Endodermal cell (in vitro differentiated cells): Measurements from ENCODE around the gene CALHM1. TPM values are rescaled to one million over a fixed set of nuclear protein-coding genes. Genes with fewer than 3 reads are reported as not detected.

Experiments used
- DNase-seq: peaks from one replicate; pipeline ENCODE4 v3.0.0-alpha.2; 2017
- H3K27ac ChIP-seq: 2 replicates; pipeline ENCODE4 v1.5.1; 2013; ENCODE audit warnings: mild to moderate bottlenecking, low read depth, low read length, moderate library complexity
- H3K27me3 ChIP-seq: 2 replicates; pipeline ENCODE4 v1.6.1; 2013; ENCODE audit warnings: mild to moderate bottlenecking, low read length, moderate library complexity; ENCODE audit not compliant: insufficient read depth, control insufficient read depth, poor library complexity, severe bottlenecking
- H3K36me3 ChIP-seq: 2 replicates; pipeline ENCODE4 v1.7.0; 2013; ENCODE audit warnings: mild to moderate bottlenecking, low read length, moderate library complexity; ENCODE audit not compliant: control insufficient read depth, insufficient read depth
- H3K4me1 ChIP-seq: one replicate; pipeline ENCODE4 v1.7.0; 2013; ENCODE audit warnings: low read length; ENCODE audit not compliant: control insufficient read depth, insufficient read depth
- H3K4me3 ChIP-seq: 2 replicates; pipeline ENCODE4 v1.5.1; 2013; ENCODE audit warnings: mild to moderate bottlenecking, low read length, moderate library complexity
- H3K9ac ChIP-seq: 2 replicates; pipeline ENCODE4 v1.6.1; 2013; ENCODE audit warnings: mild to moderate bottlenecking, low read length, moderate library complexity; ENCODE audit not compliant: poor library complexity, severe bottlenecking; ENCODE audit errors: extremely low read depth
- H3K9me3 ChIP-seq: 2 replicates; pipeline ENCODE4 v1.6.1; 2013; ENCODE audit warnings: mild to moderate bottlenecking, low read length, moderate library complexity; ENCODE audit not compliant: control insufficient read depth
- H3K27ac Mint-ChIP-seq: 2 replicates; pipeline ENCODE4 v1.8.0; 2020; ENCODE audit warnings: mixed read lengths
- H3K27me3 Mint-ChIP-seq: 2 replicates; pipeline ENCODE4 v1.8.0; 2021; ENCODE audit warnings: mild to moderate bottlenecking, mixed read lengths; ENCODE audit not compliant: insufficient read depth
- H3K36me3 Mint-ChIP-seq: 2 replicates; pipeline ENCODE4 v1.8.0; 2020; ENCODE audit warnings: low read depth, mixed read lengths
- H3K4me1 Mint-ChIP-seq: 2 replicates; pipeline ENCODE4 v1.8.0; 2020; ENCODE audit warnings: mixed read lengths
- H3K4me3 Mint-ChIP-seq: 2 replicates; pipeline ENCODE4 v1.8.0; 2020; ENCODE audit warnings: mild to moderate bottlenecking, moderate library complexity, mixed read lengths
- H3K9me3 Mint-ChIP-seq: 2 replicates; pipeline ENCODE4 v1.8.0; 2020; ENCODE audit warnings: mild to moderate bottlenecking, mixed read lengths
- CTCF ChIP-seq: fragments of 200-600 bp; sonication (generic); conservative IDR thresholded peaks from 2 replicates; pipeline ENCODE4 v1.5.0; 2021; ENCODE audit warnings: antibody characterized with exemption, mild to moderate bottlenecking
- WGBS, 2 experiments: methylation state at CpG; one replicate each; pipeline versions ENCODE4 v1.1.5 to v1.1.7; 2013; ENCODE audit warnings: missing lambda C conversion rate in 2 of 2, mixed read lengths in 1 of 2; ENCODE audit not compliant: insufficient coverage in 1 of 2, insufficient read length in 1 of 2; 5-methylcytosine and 5-hydroxymethylcytosine counted together
- total RNA-seq, 2 donors: library from RNA; stranded (reverse); fragmentation: NEBNext Ultra II Directional in 1 of 2; extraction: Animal tissue kit (Norgen Biotek cat#: 25700) in 1 of 2; gene quantifications; 2 replicates in 1 of 2; 3 replicates in 1 of 2; pipeline ENCODE4 v1.2.1, GENCODE V29; 2021

CALHM1 gene
- total RNA-seq, 2 donors from 2014 or later, result not detected

GRCh38 chr10:103499881-103500280 lies 41.2 kb upstream of the CALHM1 start:
- Mint-ChIP-seq H3K9me3 (no peaks in the 10 kb centered on the region), H3K36me3 (no peaks in the 10 kb centered on the region), H3K27ac (no peak overlapping the region), H3K4me3 (no peak overlapping the region), H3K27me3 (peaks cover 41% of the 10 kb centered on the region), H3K4me1 (peaks cover 15% of the 10 kb centered on the region)
- H3K9ac ChIP-seq, result no peak overlapping the region
- no peak overlapping the region for H3K27ac ChIP-seq
- DNase-seq, result peak; percentile 68
- H3K36me3 ChIP-seq, result no peaks in the 10 kb centered on the region
- no peak overlapping the region for H3K4me3 ChIP-seq
- H3K9me3 ChIP-seq, result no peaks in the 10 kb centered on the region
- WGBS, 2 experiments, result 70 to 86% methylated on average over 2 to 6 of the region's 7 CpGs
- TF ChIP-seq CTCF, result no peak
- H3K4me1 ChIP-seq, result no peaks in the 10 kb centered on the region
- H3K27me3 ChIP-seq, result peaks cover 31% of the 10 kb centered on the region

GRCh38 chr10:103498936-103499638 lies 40.4 kb upstream of the CALHM1 start:
- peaks cover 48% of the 10 kb centered on the region for H3K27me3 Mint-ChIP-seq
- 93 to 94% methylated on average over 4 to 5 of the region's 5 CpGs for whole genome bisulfite sequencing, 2 experiments
- H3K9me3 ChIP-seq, result no peaks in the 10 kb centered on the region
- H3K27ac Mint-ChIP-seq, result no peak overlapping the region
- H3K4me3 ChIP-seq, result no peak overlapping the region
- no peak for TF ChIP-seq CTCF
- peaks cover 39% of the 10 kb centered on the region for H3K27me3 ChIP-seq
- H3K36me3 ChIP-seq, result no peaks in the 10 kb centered on the region
- no peaks in the 10 kb centered on the region for H3K9me3 Mint-ChIP-seq
- H3K4me1 ChIP-seq, result no peaks in the 10 kb centered on the region
- peaks cover 13% of the 10 kb centered on the region for H3K4me1 Mint-ChIP-seq
- H3K9ac ChIP-seq, result no peak overlapping the region
- no peak overlapping the region for H3K27ac ChIP-seq
- no peaks in the 10 kb centered on the region for H3K36me3 Mint-ChIP-seq
- DNase-seq, result peak; percentile 35
- no peak overlapping the region for H3K4me3 Mint-ChIP-seq

- Mint-ChIP-seq H3K4me3 (no peak overlapping the region), H3K27ac (no peak overlapping the region), H3K4me1 (peaks cover 8% of the 10 kb centered on the region), H3K36me3 (no peaks in the 10 kb centered on the region), H3K27me3 (peaks cover 61% of the 10 kb centered on the region), H3K9me3 (no peaks in the 10 kb centered on the region)
- Histone ChIP-seq H3K4me1 (no peaks in the 10 kb centered on the region), H3K36me3 (no peaks in the 10 kb centered on the region), H3K4me3 (no peak overlapping the region), H3K9ac (no peak overlapping the region), H3K9me3 (no peaks in the 10 kb centered on the region), H3K27ac (no peak overlapping the region), H3K27me3 (peaks cover 54% of the 10 kb centered on the region)
- DNase-seq, result peak; percentile 24
- no peak for TF ChIP-seq CTCF
- 85 to 91% methylated on average over 3 to 8 of the region's 8 CpGs for WGBS, 2 experiments
These were observed 38.6 kb upstream of the CALHM1 start for GRCh38 chr10:103497161-103497915.
